Measurements from ENCODE around the gene FETUB.

Gene FETUB, protein sequence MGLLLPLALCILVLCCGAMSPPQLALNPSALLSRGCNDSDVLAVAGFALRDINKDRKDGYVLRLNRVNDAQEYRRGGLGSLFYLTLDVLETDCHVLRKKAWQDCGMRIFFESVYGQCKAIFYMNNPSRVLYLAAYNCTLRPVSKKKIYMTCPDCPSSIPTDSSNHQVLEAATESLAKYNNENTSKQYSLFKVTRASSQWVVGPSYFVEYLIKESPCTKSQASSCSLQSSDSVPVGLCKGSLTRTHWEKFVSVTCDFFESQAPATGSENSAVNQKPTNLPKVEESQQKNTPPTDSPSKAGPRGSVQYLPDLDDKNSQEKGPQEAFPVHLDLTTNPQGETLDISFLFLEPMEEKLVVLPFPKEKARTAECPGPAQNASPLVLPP

DNA sequence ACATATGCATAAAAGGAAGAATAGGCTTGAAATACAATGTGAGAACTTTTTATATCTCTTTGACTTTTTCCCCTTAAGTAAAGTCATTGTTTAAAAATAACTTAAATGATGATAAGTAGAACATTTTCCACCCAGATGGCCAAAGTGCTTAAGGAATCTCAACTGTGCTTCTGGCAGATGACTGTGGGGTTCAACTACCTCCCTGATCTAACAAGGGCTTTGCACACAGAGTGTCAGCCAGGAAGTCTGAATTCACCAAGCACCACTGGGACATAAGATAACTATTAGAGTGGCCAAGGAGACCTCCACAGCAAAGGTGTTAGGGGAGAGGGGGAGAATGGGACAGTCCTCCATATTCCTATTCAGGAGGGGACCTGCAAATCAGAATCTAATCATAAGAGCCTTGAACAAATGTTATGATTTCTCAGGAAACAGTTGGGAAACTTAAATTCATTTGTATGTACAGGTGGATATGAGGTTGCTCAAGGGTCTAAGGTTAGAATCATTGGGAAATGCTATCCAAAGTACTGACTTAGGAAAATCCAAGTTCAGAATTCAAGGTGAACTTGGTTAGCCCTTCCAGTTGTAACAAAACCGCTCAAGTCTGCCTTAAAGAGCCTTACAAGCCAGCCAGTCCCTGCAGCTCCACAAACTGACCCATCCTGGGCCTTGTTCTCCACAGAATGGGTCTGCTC, at the start of gene FETUB:
FETUB (plus strand) TSS at position 622 of the 695 bp plus-strand sequence; CDS start at position 684, 62 bp downstream.
- no peak within 1 kb of the TSS for H3K4me3 ChIP-seq (ENCODE audit: low read depth, low read length)
- DNase-seq (ENCODE audit: low read depth), result no peak
- TF ChIP-seq, protein P1, sequence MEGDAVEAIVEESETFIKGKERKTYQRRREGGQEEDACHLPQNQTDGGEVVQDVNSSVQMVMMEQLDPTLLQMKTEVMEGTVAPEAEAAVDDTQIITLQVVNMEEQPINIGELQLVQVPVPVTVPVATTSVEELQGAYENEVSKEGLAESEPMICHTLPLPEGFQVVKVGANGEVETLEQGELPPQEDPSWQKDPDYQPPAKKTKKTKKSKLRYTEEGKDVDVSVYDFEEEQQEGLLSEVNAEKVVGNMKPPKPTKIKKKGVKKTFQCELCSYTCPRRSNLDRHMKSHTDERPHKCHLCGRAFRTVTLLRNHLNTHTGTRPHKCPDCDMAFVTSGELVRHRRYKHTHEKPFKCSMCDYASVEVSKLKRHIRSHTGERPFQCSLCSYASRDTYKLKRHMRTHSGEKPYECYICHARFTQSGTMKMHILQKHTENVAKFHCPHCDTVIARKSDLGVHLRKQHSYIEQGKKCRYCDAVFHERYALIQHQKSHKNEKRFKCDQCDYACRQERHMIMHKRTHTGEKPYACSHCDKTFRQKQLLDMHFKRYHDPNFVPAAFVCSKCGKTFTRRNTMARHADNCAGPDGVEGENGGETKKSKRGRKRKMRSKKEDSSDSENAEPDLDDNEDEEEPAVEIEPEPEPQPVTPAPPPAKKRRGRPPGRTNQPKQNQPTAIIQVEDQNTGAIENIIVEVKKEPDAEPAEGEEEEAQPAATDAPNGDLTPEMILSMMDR (IDR thresholded peaks at IDR 0.05; ENCODE audit: control insufficient read depth, extremely low read depth, insufficient read depth), result no peak

DNA sequence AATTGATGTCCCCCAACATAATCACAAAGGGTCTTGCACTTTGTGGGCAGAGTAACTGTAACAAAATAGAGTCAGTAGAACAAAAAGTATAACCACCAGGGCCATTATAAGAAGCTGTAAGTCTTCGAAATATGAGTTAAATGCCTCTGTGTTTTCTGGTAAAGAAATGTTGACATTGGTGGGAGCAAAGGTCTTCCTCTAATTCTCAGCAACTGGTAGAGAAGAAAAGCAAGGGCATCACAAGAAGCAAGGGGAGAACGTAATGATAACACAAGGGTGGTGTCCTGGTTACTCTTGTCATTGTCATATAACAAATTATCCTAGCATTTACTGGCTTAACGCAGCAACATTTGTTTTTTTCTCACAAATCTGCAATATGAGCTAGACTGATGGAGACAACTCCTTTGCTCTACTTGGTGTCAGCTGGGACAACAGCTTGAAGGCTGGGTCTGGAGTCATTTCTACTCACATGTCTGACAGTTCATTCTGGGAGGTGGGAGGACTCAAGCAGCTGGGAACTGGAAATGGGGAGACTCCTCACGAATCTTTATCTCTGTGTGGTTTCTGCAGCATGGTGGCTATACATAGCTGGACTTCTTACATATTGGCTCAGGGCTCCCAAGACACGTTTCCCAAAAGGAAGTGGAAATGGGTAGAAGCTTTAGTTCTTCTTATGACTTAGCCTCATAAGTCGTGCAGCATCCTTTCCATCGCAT, 49.5 kb upstream of the FETUB start:
- no peak overlapping the region for H3K4me3 ChIP-seq (ENCODE audit: low read depth, low read length)
- TF ChIP-seq, protein P1 (IDR thresholded peaks at IDR 0.05; ENCODE audit: control insufficient read depth, extremely low read depth, insufficient read depth), result no peak
- DNase-seq (ENCODE audit: low read depth), result no peak

DNA sequence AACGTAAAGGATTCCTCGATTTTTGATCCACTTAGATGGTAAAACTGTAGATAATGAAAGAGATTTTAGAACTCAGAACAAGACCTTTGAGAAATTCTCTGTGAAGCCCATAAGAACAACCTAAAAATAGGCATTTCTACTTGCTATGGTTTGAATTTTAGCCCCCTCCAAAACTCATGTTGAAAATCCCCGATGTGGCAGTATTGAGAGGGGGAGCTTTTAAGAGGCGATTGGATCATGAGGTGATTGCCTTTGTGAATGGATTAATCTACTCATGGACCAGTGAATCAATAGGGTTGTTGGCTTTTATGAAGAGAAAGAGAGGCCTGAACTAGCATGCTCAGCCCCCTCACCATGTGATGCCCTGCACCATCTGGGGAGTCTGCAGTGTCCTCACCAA, 47.5 kb upstream of the FETUB start:
- H3K4me3 ChIP-seq (ENCODE audit: low read depth, low read length), result no peak overlapping the region
- no peak for DNase-seq (ENCODE audit: low read depth)
- TF ChIP-seq, protein P1 (IDR thresholded peaks at IDR 0.05; ENCODE audit: control insufficient read depth, extremely low read depth, insufficient read depth), result no peak

DNA sequence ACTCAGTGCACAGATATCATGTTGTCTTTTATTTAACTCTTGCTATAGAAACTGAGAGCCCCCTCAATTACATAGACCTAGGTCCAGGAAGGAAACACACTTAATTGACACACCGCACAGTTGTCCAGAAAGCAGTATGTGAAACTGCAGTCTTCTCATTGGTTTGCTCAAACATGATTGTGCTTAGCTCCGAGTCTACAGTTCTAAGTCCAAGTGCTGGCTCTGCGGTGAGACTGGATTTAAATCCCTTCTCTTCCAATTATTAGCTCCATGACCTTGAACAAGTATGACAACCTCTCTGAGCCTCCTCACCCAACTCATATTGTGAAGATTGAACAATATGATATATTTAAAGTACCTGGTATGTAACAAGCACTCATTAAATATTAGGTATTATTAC, 46.3 kb upstream of the FETUB start:
- DNase-seq (ENCODE audit: low read depth), result no peak
- TF ChIP-seq, protein P1 (IDR thresholded peaks at IDR 0.05; ENCODE audit: control insufficient read depth, extremely low read depth, insufficient read depth), result no peak
- H3K4me3 ChIP-seq (ENCODE audit: low read depth, low read length), result no peak overlapping the region

DNA sequence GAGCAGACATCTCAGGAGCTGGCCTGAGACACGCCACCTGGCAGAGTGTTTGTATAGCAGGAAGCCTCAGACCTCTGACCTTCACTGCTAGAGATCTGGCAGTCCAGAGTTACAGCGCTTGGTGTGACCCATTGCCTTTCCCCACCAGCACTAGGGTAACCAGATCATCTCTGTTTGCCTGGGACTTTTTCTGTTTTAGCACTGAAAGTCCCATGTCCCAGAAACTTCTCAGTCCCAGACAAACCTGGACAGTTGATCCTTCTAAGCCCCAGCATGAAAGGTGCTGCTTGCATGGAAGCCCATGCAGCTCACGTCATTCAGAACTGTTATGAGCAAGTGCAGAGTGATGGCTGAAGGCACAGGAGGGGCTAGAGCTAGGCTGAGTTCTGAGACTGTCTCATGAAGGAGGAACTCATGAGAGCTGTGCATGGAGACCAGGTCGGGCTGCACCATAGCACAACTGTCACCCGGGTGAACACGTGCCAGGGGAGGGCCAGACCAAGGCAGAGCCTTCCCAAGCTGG, 45.5 kb upstream of the FETUB start:
- no peak for DNase-seq (ENCODE audit: low read depth)
- TF ChIP-seq, protein P1 (IDR thresholded peaks at IDR 0.05; ENCODE audit: control insufficient read depth, extremely low read depth, insufficient read depth), result no peak
- no peak overlapping the region for H3K4me3 ChIP-seq (ENCODE audit: low read depth, low read length)

DNA sequence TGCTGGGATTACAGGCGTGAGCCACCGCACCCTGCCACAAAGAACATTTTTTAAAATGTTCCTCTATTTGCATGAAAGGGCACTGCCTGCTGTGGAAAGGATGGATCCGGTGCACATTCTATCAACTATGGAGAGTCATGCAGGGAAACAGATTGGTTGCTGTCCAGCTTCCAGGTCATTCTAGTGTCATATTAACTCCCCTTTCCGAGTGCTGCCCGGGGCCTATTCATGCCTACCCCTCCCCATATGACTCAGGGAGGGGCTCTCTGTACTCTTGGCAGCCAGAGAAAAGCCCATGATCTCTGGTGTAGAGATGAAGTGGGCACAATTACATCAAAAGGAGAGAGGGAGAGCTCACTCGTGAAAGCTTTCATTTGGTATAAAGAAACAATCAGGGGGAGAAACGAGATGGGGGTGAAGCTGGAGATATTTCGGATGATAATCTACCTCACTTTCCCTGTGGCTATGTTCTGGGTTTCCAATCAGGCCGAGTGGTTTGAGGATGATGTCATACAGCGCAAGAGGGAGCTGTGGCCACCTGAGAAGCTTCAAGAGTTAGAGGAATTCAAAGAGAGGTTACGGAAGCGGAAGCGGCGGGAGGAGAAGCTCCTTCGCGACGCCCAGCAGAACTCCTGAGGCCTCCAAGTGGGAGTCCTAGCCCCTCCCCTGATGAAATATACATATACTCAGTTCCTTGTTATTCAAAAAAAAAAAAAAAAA, 43.5 kb upstream of the FETUB start:
- no peak for DNase-seq (ENCODE audit: low read depth)
- TF ChIP-seq, protein P1 (IDR thresholded peaks at IDR 0.05; ENCODE audit: control insufficient read depth, extremely low read depth, insufficient read depth), result no peak
- no peak overlapping the region for H3K4me3 ChIP-seq (ENCODE audit: low read depth, low read length)
